GM19463 (cell line): Measurements from ENCODE around the gene ELMO1.

Source experiments
- ATAC-seq: cut with Tn5 transposase; IDR thresholded peaks from one replicate; pipeline ENCODE4 v1.9.1; 2021; ENCODE audit warnings: mild to moderate bottlenecking, moderate library complexity; ENCODE audit not compliant: unreplicated experiment

Gene ELMO1

DNA sequence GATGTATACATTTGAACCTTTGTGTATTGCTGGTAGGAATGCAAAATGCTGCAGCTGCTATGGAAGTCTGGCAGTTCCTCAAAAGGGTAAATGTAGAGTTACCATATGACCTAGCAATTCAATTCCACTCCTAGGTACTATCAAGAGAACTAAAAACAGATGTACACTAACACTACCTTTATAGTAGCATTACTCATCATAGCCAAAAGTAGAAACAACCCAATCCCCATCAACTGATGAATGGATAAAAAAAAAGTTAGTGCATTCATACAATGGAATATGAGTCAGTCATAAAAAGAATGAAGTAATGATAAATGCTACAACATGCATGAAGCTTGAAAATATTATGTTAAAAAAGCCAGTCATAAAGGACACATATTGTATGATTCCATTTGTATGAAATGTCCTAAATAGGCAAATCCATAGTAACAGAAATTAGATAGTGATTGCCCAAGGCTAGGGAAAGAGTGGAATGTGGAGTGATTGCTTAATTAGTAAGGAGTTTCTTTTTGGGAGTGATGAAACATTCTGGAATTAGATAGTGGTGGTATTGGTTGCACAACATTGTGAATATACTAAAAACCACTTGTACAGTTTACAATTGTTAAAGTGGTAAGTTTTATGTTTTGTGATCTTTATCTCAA is 628.0 kb downstream of the ELMO1 start:
- no peak for ATAC-seq

DNA sequence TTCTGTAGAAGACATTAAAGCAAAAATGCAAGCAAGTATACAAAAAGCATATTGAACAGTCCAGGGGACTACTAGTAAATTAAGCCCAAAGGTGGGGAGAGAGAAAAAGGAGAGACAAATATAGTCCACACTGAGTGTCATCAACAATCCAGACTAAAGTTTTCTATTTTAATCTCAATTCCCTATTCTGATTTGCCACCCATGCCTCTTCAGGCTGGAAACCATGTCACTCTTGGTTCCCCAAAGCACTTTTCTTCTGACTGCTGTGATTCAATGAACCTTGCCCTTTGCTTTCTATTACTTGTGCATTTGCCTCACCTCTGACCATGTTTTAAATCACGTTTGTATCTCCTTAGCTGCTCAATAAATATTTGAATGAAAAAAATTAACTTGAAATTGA is 629.0 kb downstream of the ELMO1 start:
- ATAC-seq = no peak

DNA sequence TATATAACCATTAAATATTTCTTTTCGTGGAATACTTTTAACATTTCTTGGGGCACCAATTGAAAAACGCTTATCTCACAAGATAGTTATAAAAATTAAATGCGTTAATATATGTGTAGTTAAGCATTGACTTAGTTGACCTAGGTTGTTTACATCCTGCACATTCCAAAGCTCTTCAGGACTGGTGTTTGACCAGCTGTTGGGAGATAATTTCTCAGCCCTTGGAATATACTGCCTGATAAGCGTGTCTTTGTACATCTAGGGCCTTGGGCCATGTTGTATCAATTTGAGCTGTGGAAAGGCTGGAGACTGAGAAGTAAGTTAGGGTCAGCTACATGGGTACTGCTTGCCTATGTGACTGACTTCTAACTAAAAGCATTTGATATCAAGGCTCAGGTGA is 634.4 kb downstream of the ELMO1 start:
- ATAC-seq = no peak

DNA sequence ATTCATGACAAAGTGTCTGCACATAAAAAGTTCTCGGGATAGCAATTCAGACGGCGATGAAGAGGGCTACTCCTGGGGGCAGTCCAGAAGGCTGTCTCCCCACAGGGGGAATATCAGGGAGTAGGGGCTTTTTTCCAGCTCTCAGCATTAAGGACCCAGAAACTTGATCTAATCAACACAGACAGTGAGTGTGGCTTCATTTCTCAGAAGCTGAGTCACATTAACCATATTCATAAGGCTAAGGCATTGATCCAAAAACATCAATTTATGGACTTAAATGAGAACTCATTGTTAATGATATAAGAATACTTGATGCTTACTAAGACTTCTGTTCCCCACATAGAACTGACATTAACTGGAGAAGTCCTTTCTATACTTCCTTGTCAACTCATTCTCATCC is 636.9 kb downstream of the ELMO1 start:
- no peak for ATAC-seq

DNA sequence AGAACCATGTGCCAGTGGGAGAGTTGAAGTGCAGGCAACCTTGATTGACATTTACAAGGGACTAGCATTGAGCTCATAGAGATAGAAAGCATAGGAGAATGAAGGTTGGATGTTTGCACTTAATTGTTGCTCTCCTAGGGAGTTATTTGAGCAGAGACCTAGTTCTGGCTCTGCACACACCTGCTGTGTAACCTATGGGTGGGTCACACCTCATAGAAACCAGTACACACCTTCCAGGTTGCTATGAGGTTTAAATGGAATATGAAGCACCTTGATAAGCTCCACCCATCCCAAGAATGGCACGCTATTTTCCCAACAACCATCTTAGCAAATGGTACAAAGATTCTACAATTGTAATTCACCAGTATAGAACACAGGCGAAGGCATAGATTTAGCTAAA is 638.2 kb downstream of the ELMO1 start:
- no peak for ATAC-seq

DNA sequence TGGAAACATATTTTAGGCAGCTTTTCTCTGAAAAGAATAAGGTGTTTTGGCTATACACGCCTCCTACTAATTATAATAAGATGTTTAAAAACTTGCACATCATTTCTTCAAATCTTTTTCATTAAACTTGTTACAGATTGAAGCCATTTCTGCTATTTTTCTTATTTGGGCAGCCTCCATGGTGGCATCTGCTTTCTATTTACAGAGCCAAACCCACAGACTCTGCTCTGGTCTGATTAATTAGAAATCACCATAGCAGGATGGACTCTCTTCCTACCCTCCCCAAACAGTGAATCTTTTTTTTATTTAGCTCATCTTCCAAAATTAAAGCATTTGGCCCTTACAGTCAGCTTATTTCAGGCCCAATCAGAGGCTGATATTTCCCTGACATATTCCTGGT is 638.6 kb downstream of the ELMO1 start:
- ATAC-seq = no peak

DNA sequence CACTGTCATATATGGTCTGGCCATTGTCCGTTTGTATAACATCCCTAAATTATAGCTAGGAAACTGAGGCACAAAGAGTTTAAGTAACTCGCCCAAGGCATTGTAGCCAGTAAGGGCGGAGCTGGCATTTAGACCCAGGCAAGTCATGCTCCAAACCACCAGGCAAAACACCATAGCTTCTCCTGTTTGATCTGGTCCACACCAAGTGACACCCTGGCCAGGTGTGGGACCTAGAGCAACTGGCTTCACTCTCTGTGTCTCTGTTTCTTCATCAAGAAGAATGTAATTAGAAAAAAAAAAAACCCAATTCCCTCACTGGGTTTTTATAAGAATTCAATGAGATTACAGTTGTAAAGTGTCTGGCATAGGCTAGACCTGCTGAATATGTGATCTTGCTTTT is 639.2 kb downstream of the ELMO1 start:
- no peak for ATAC-seq

DNA sequence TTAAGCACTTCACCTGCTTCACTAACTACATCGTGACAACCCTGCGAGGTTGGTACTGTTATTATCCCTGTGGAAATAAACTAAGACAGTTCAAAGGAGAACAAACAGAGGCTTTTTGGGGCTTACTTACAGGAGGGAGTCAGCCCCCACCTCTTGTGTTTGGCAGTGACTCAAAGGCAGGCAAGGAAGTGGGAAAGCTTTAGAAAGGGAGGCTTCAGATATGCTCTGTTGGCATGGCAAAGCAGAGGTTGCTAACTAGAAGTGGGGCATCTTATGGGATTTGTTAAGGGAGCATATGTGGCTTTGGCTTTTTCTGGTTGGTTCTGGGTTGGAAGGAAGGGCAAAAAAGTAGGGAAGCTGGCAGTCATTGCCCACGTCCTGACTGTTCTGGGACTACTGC is 639.6 kb downstream of the ELMO1 start:
- ATAC-seq = no peak

DNA sequence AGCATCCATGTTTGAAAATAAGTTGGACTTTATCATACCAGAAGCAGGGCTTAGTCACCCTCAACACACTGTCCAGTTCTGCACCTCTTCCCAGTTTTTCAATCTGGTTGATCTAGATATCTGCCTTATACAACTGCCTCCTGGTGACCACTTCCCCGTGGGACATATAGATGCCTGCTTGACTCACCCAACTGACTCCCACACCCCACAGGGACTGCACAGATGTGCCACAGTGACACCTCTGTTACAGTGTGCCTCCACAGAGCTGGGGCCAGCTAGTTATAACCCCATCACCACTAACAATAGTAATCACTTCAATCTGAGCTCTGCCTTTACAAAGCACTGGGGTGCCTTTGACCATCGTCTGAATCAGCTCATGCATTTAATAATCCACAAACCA is 641.8 kb downstream of the ELMO1 start:
- ATAC-seq = no peak
